DMS53 treated with DMSO at 0.1 percent for 48 hours (cell line): Measurements from ENCODE around the gene TIMM29.

ENCODE experiments used
- DNase-seq: peaks from one replicate; lab custom pipeline; 2025; ENCODE audit not compliant: unreplicated experiment; lab: John Stamatoyannopoulos, UW

TIMM29 gene

DNA sequence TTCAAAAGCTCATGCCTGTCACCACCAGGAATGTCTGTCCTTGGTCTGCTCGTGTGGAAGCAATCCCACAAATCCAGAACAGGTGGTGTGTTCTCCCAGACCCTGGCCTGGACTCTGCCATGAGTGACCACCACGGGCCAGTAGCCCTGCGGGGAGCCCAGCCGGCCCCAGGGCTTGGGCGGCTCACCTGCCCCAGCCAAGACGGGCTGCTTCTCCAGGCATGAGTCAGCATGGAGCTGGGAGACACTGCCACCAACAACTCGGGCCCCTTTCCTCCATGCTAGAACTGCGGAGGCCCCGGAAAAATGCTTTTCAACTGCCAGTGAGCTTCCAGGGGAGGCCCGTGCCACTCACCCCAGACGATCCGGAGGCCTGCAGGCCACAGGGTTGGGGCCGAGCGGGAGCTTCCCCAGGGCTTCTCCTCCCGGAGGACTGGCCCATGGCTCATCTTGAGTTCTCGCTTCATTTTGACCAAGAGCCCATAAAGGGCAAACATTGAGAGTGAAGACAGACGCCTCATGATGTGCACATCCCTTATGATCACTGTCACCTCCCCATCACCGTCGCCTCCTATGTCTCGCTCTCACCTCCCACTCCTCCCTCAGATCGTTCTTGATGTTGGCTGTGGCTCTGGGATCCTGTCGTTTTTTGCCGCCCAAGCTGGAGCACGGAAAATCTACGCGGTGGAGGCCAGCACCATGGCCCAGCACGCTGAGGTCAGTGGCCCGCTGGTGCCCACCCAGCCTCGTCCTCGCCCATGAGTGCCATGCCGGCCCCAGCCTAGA is 16.8 kb upstream of the TIMM29 start:
- no peak for DNase-seq

DNA sequence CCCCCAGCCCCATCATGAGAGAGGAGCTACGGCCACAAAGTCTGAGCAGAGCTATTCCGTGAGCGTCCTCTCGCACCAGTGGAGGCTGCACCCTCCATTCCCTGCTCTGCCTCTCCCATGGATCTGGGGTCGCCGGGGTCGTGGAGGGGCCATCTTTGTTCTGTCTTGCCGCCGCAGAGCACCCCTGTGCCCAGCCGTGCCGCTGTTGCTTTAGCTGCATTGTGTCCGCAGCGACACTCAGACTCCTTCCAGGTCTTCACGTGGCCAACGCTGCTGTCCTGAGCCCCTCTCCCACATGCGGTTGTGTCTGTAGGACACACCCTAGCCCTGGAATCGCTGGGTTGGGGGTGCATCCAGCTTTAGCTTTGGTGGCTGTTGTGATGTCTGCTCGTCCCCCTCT is 16.0 kb upstream of the TIMM29 start:
- DNase-seq: no peak

DNA sequence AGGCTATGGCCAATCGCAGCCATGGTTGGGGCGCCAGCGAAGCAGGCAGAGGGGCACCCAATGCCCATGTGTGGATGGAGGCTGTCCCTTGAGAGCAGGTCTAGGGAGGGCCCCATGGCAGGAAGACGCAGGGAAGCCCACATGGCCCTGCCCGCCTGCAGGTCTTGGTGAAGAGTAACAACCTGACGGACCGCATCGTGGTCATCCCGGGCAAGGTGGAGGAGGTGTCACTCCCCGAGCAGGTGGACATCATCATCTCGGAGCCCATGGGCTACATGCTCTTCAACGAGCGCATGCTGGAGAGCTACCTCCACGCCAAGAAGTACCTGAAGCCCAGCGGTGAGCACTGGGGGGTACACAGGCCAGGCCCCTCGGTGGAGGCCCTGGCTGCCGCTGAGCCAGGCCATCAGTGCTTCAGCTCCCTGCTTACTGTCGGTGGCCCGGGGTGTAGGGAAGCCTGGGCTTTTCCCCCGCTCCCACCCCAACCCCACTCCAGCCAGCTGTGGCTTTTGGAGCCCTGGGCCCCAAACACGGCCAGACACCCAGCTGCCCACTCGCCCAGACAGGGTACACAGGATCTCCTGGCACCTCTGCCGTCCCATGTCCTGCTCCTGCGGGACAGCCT is 14.8 kb upstream of the TIMM29 start:
- DNase-seq: no peak

DNA sequence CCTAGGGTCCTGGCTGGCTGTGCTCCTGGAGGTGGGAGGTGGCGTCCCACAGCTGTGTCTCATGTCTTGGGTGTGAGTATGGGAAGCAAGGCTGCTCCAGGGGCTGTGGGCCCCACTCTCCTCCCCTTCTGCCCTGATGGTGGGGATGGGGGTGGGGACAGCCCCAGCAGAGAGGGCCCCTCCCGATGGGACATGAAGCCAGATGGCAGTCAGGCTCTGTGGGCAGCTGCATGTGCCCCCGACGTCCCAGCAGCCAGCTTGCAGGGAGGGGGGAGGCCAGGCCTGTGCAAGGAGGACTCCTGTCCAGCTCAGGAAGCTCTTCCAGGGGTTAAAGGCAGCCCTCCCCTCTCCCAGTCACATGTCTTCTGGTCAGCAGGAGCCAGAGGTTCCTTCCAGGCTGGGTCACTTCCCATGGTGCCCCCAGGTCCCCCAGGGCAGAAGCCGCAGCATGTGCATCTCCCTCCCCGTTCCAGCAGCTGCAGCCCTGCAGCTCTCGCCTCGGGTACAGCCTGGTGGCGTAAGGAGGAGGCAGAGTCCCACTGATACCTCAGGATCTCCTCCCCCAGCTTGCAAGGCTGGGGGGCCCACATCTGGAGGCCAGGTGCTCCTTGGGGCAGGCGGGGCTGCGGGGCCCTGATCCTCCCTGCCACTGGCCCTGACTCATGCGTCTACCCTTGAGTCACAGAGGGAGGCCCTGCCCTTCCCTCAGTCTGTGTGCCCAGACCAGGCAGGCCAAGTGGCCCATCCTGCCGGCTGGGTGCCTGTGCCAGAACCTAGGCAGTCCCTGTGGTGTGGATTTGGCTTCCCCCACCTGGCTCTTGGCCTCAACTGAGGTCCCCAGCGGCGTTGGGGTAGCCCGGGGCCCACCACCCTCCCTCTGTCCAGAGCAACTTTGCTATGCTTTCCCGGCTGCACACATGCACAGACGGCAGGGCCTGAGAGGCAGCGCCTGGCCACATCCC is 13.2 kb upstream of the TIMM29 start:
- no peak for DNase-seq

DNA sequence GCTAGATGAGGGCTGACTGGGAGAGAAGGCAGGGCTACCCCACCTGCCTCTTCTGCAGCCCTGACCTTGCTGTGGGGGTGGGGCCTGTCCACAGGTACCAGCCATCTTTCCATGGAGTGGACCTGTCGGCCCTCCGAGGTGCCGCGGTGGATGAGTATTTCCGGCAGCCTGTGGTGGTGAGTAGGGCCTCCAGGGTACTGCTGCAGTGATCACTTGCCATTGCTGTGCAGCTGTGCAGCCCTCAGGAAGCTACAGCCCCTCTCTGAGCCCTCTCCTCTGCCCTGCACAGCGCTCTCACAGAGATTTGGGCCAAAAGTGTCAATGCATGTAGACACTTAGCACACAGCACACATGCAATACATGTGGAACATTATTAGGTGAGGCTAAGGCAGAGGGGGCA is 12.0 kb upstream of the TIMM29 start:
- no peak for DNase-seq

DNA sequence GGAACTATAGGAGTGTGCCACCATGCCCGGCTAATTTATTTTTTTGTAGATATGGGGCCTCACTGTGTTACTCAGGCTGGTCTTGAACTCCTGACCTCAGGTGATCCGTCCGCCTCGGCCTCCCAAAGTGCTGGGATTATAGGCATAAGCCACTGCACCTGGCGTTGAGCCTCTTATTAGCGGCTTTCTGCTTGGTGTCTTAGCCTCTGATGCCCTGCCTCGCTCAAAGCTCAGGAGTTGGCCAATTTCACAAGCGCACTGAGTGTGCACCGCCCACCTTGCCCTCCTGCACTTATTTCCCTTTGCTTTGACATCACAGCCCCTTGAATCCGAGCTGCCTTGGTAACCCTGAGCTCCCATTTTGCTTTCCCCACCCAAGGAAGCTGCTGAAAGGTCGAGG is 10.3 kb upstream of the TIMM29 start:
- no peak for DNase-seq

DNA sequence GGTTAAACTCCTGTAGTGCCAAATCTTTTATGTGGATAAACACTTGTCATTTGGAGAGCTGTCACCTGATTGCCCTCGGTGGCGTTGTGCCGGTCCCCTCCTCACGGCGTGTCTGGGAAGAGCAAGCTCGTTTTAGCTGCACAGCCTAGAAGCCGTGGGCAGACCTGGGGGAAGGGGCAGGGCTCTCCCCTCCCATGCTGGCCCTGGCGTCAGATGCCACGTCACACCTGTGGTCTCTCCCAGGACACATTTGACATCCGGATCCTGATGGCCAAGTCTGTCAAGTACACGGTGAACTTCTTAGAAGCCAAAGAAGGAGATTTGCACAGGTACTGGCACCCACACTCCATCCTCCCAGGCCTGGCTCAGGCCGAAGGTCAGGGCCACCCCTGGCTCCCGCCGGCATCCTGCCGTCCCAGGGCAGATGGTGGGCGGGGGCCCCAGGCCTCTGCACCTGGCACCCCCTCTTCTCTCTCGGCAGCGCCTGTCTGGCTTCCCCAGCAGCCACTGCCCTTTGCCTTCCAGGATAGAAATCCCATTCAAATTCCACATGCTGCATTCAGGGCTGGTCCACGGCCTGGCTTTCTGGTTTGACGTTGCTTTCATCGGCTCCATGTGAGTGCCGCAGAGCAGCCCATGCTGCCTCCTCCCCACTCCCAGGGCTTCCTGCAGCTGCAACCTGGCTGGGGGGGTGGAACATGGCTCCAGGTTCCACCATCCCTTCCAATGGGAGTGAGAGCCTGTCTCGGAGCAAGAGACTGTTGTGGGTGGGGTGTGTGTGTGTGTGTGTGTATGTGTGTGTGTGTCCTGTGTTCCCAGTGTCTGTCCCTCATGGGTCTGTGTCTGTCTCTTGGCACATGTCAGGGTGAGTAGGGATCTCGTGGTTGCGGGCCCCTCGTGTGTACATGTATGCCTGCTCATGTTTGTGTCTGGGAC is 9.0 kb upstream of the TIMM29 start:
- DNase-seq: no peak

DNA sequence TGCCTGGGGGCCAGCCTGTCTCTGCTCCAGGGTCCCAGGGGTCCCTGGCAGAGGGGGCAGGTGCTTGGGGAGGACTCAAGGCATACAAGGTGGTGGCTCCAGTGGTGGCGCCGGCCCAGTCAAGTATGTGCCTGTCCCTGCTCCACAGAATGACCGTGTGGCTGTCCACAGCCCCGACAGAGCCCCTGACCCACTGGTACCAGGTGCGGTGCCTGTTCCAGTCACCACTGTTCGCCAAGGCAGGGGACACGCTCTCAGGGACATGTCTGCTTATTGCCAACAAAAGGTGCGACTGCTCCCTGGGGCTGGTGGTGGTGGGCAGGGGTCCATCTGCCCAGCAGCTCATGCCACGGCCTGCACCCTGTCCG is 8.3 kb upstream of the TIMM29 start:
- no peak for DNase-seq

DNA sequence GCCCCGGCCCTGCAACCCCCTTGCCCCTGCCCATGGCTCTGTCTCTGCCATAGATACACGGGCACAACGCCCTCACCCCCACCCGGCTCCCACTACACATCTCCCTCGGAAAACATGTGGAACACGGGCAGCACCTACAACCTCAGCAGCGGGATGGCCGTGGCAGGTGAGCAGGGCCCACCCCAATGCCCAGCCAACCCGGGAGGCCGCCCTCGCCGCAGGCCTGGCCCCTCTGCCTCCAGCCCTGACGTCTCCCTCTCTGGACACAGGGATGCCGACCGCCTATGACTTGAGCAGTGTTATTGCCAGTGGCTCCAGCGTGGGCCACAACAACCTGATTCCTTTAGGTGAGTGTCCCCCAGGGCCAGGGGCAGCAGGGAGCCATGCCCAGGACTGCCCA is 7.8 kb upstream of the TIMM29 start:
- no peak for DNase-seq

DNA sequence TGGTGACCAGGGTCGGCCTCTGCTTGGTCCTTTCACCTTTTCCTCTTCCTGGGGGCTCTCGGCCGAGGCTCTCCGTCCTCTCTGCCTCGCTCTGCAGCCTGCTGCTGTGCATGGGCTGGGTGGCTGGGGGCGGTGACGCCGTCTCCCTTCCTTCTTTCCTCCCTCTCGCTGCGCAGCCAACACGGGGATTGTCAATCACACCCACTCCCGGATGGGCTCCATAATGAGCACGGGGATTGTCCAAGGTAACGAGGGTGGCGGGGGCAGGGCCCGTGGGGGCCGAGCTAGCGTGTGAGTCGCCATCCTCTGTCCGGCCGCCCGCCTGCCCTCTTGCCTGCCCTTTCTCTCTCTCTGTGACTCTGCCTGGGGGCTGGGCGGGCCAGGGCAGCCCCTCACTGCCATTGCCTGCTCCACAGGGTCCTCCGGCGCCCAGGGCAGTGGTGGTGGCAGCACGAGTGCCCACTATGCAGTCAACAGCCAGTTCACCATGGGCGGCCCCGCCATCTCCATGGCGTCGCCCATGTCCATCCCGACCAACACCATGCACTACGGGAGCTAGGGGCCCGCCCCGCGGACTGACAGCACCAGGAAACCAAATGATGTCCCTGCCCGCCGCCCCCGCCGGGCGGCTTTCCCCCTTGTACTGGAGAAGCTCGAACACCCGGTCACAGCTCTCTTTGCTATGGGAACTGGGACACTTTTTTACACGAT is 7.3 kb upstream of the TIMM29 start:
- DNase-seq: no peak

DNA sequence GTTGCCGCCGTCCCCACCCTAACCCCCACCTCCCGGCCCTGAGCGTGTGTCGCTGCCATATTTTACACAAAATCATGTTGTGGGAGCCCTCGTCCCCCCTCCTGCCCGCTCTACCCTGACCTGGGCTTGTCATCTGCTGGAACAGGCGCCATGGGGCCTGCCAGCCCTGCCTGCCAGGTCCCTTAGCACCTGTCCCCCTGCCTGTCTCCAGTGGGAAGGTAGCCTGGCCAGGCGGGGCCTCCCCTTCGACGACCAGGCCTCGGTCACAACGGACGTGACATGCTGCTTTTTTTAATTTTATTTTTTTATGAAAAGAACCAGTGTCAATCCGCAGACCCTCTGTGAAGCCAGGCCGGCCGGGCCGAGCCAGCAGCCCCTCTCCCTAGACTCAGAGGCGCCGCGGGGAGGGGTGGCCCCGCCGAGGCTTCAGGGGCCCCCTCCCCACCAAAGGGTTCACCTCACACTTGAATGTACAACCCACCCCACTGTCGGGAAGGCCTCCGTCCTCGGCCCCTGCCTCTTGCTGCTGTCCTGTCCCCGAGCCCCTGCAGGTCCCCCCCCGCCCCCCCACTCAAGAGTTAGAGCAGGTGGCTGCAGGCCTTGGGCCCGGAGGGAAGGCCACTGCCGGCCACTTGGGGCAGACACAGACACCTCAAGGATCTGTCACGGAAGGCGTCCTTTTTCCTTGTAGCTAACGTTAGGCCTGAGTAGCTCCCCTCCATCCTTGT is 6.5 kb upstream of the TIMM29 start:
- no peak for DNase-seq

DNA sequence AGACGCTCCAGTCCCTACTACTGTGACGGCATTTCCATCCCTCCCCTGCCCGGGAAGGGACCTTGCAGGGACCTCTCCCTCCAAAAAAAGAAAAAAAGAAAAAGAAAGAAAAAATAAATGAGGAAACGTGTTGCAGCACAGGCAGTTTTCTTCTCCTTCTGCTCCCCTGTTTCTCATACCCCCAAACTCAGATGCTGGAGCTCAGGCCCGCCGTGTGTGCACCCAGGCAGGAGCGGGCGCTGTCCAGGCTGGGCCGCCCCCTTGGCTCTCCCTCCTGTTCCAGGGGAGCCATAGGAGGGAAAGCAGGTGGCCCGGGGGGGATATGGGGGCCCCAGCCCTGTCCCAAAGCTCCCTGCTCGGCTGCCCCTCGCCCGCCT is 6.0 kb upstream of the TIMM29 start:
- DNase-seq: no peak

DNA sequence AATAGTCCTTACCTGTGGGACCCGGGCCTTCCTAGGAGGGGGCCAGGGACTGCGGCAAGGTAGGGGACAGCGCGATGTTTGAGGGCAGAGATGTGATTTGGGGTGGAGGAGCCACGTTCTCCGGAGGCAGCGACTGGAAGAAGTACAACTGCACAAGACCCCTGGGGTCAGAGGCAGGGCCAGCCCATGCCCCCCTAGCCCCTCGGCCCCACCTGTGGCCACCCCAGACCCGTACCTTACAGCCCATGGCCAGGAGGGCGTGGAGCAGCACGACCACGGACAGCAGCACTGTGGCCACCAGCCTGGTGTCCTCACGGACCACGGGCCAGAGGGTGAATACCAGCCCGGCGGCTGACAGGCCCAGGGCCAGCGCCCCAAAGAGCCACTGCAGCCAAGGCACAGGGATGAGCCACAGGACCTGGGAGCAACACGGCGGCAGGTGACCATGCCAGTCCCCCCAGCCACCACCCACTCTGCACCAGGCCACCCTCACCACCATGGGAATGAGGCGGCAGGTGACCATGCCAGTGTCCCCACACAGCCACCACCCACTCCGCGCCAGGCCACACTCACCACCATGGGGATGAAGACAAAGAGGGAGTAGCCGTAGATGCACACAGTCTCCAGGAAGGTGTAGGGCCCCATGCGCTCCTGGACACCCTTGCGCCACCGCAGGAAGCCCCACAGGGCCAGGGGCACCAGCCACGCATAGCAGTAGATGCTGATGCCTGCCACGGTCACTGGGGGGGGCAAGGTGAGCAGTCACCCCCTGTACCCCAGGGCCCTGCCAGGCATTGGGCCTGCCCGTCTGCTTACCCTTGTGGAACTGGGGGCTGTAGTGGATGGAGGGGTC is 5.1 kb upstream of the TIMM29 start:
- DNase-seq: no peak

DNA sequence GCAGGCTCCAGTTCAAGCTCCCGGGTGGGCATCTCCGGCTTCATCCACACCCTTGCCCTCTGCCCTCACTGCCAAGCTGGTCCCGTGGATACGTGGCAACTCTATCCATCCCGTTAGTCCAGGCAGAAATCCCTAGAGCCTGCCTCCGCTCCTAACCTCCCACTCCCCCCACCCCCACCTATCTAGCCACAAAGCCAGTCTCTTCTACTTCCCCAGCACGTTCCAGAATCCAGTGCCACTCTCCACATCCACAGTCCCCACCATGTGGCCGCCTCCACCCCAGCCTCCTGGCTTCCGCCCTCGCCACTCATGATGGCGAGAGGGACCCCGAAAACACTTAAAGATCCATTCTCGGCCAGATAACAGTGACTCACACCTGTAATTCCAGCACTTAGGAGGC is 4.0 kb upstream of the TIMM29 start:
- DNase-seq: no peak

DNA sequence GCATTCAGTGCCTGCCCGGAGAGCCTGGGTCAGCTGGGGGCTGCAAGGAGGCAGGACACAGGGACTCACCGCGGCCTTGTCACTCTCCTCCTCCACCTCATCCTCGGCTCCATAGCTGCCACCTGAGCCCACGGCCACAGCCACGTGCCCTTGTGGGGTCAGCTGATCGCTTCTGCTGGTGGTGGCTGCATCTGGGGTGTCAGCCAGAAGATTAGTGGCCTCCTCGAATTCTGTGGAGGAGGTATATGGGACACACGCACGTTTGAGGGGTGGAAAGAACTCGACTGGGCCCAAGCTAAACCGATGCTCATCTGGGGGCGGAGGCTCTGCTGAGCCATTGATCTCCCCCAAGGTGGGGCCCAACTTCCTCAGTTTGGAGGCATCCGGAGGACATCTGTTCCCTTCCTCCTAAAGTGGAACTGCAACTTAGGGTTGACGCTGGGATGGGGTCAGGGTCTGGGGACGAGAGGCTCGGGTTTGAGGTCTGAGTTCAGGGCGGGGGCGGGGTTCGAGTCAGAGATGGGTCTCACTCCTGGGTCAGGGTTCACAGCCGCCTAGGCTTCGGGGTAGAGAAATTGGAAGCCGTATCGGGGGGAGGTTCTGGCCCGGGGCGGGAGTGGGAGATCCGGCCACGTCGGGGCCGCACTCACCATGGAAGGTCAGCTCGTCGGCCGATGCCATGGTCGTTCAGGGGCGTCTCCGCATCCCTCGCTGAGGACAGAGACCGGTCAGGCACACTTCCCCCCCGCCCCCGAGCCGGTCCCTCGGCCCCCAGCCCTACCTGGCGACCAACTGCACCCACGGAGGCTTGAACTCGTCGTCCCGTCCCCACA is 665 bp upstream of the TIMM29 start:
- DNase-seq: no peak

DNA sequence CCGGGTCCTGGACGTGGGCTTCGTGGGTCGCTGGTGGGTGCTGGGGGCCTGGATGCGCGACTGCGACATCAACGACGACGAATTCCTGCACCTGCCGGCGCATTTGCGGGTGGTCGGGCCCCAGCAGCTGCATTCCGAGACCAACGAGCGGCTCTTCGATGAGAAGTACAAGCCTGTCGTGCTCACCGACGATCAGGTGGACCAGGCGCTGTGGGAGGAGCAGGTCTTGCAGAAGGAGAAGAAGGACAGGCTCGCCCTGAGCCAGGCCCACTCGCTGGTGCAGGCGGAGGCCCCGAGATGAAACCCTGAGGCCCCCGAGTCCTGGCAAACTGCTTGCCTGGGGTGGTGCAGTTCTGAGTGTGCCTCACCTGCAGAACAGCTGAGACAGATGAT is 787 bp downstream of the TIMM29 start:
- no peak for DNase-seq

DNA sequence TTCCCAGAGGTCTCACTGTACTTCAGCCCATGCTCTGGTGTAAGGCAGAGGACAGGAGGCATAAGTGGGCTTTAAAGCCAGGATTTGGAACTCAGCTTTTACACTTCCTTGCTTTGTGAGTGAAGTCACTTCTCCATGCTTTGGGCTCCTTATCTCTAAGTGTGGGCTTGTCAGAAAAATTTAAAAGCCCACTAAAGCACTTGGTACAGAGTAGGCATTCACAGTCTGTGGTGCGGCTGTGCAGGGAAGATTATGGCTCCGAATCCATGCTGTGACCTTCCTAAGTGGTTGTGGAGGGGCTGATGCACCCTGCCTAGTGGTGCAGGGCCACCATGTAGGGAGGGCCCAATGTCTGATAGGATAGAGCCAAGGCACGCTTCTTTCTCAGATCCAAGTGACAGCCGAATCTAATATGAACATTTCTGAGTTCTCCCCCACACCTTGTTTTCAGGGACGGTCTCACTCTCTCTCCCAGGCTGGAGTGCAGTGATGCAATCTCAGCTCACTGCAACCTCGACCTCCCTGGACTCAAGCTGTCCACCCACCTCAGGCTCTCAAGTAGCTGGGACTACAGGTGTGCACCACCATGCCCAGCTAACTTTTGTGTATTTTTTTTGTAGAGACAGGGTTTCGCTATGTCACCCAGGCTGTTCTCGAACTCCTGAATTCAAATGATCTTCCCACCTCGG is 6.9 kb downstream of the TIMM29 start:
- DNase-seq: no peak
